Tibial nerve (tissue), 4 donors: Measurements from ENCODE around the gene KRT82.

ENCODE experiments used
- EP300 ChIP-seq, 2 donors: sonication (generic); formaldehyde crosslinking; IDR thresholded peaks; one replicate each; pipeline ENCODE4 v1.6.1; 2017; ENCODE audit warnings: antibody characterized with exemption in 2 of 2, mild to moderate bottlenecking in 1 of 2
- POLR2A ChIP-seq, 2 donors: fragments of 450-650 bp; IDR thresholded peaks; one replicate each; pipeline ENCODE4 v1.6.1; 2017; ENCODE audit warnings: antibody characterized with exemption in 2 of 2, mild to moderate bottlenecking in 2 of 2, moderate library complexity in 2 of 2
- TF ChIP-seq, protein P1 (sequence below), 5 experiments: fragments of 200-600 bp in 3 of 5; fragments of 450-650 bp in 2 of 5; sonication (generic) in 3 of 5; IDR thresholded peaks; one replicate each; pipeline ENCODE4 v1.5.1; 2016 to 2019; ENCODE audit warnings: antibody characterized with exemption in 5 of 5, mild to moderate bottlenecking in 3 of 5, moderate library complexity in 2 of 5

DNA sequence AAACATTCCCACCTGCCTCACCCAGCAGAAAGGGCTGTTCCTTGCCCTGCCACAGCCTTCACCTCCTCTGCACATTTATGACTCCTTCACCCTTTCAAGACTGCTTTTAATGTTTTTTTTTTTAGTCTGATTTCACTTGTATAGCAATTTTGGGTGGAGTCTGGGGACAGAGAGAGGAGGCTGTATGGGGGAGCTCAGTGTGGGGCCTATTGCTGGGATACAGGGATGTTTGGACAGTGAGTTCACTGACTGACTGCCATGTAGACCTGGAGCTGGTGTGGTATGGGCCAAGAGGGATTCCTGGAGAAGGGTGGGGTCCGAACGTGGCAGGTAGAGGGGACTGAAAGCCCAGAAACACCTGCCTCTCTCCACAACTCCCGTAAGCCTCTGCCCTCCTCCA is 36.9 kb downstream of the KRT82 start:
- TF ChIP-seq, protein P1, sequence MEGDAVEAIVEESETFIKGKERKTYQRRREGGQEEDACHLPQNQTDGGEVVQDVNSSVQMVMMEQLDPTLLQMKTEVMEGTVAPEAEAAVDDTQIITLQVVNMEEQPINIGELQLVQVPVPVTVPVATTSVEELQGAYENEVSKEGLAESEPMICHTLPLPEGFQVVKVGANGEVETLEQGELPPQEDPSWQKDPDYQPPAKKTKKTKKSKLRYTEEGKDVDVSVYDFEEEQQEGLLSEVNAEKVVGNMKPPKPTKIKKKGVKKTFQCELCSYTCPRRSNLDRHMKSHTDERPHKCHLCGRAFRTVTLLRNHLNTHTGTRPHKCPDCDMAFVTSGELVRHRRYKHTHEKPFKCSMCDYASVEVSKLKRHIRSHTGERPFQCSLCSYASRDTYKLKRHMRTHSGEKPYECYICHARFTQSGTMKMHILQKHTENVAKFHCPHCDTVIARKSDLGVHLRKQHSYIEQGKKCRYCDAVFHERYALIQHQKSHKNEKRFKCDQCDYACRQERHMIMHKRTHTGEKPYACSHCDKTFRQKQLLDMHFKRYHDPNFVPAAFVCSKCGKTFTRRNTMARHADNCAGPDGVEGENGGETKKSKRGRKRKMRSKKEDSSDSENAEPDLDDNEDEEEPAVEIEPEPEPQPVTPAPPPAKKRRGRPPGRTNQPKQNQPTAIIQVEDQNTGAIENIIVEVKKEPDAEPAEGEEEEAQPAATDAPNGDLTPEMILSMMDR (IDR thresholded peaks at IDR 0.05), result no peak
- TF ChIP-seq EP300 (IDR thresholded peaks at IDR 0.05), result no peak
- no peak for TF ChIP-seq POLR2A (IDR thresholded peaks at IDR 0.05)
